Breast epithelium (tissue), 4 donors: Measurements from ENCODE around the gene CALM1. TPM values are rescaled to one million over a fixed set of nuclear protein-coding genes. Genes with fewer than 3 reads are reported as not detected.

Experiments used
- DNase-seq, 2 donors: peaks; one replicate each; pipeline ENCODE4 v3.0.0-alpha.2; 2019; ENCODE audit warnings: low spot score in 2 of 2
- H3K27ac ChIP-seq, 2 donors: fragments of 200-600 bp; sonication (generic) in 1 of 2; one replicate each; pipeline ENCODE4 v1.5.1; 2016 to 2019; ENCODE audit warnings: mild to moderate bottlenecking in 1 of 2
- H3K27me3 ChIP-seq, 2 donors: fragments of 200-600 bp; sonication (generic) in 1 of 2; one replicate each; pipeline versions ENCODE4 v1.5.1 to v1.6.0; 2017 to 2019; ENCODE audit warnings: control low read depth in 1 of 2, mild to moderate bottlenecking in 1 of 2
- H3K36me3 ChIP-seq: fragments of 200-600 bp; one replicate; pipeline ENCODE4 v1.5.1; 2019
- H3K4me1 ChIP-seq, 2 donors: fragments of 200-600 bp; sonication (generic); one replicate each; pipeline ENCODE4 v1.5.1; 2016 to 2019; ENCODE audit warnings: control low read depth in 1 of 2
- H3K4me3 ChIP-seq, 3 donors: fragments of 200-600 bp; sonication (generic); 1 replicate in 2 of 3; 2 replicates in 1 of 3; pipeline ENCODE4 v1.5.1; 2016 to 2019; ENCODE audit warnings: mild to moderate bottlenecking in 3 of 3, moderate library complexity in 2 of 3
- H3K9me3 ChIP-seq, 2 donors: fragments of 200-600 bp; sonication (generic) in 1 of 2; one replicate each; pipeline ENCODE4 v1.5.1; 2016 to 2019; ENCODE audit warnings: control low read depth in 1 of 2
- CTCF ChIP-seq, 3 donors: fragments of 450-650 bp; IDR thresholded peaks; one replicate each; pipeline ENCODE4 v1.5.1; 2016 to 2017; ENCODE audit warnings: antibody characterized with exemption in 3 of 3, mild to moderate bottlenecking in 3 of 3, moderate library complexity in 3 of 3
- POLR2A ChIP-seq: fragments of 450-650 bp; IDR thresholded peaks from one replicate; pipeline ENCODE4 v1.6.1; 2016; ENCODE audit warnings: antibody characterized with exemption, mild to moderate bottlenecking, moderate library complexity
- POLR2AphosphoS5 ChIP-seq, 3 donors: sonication (generic); formaldehyde crosslinking; IDR thresholded peaks; one replicate each; pipeline ENCODE4 v1.6.1; 2017; ENCODE audit warnings: antibody characterized with exemption in 3 of 3
- intact Hi-C: fragments of 100-400 bp; cut with DNase I; formaldehyde crosslinking; loops from one replicate; pipeline ENCODE4 v1.15.1; 2023; ENCODE audit warnings: low total_unique reads
- total RNA-seq, 3 donors: library from RNA; depleted of rRNA; stranded (reverse); fragments of >200 nt; gene quantifications; one replicate each; pipeline ENCODE4 v1.1.0, GENCODE V29; 2016

The CALM1 gene
- total RNA-seq, 3 donors from 2014 or later = 186 to 332 (median 237) TPM

- Histone ChIP-seq H3K27me3 (no peaks in the 10 kb centered on the region), H3K4me3 (no peak overlapping the region), H3K36me3 (no peaks in the 10 kb centered on the region), H3K4me1 (no peaks in the 10 kb centered on the region), H3K9me3 (no peaks in the 10 kb centered on the region), H3K27ac (no peak overlapping the region)
- intact Hi-C loops = no loop called here
- DNase-seq = no peak
- TF ChIP-seq POLR2A = no peak
- TF ChIP-seq POLR2AphosphoS5 (IDR thresholded peaks at IDR 0.05) = no peak
- TF ChIP-seq CTCF (IDR thresholded peaks at IDR 0.05) = no peak
These were observed 49.6 kb downstream of the CALM1 start for GRCh38 chr14:90446405-90446804.

GRCh38 chr14:90447720-90448497 is 51.1 kb downstream of the CALM1 start:
- no peak overlapping the region for H3K27ac ChIP-seq
- intact Hi-C loops = no loop called here
- no peak for DNase-seq
- H3K27me3 ChIP-seq = no peaks in the 10 kb centered on the region
- H3K4me1 ChIP-seq = no peaks in the 10 kb centered on the region
- no peaks in the 10 kb centered on the region for H3K9me3 ChIP-seq
- H3K4me3 ChIP-seq = no peak overlapping the region
- no peaks in the 10 kb centered on the region for H3K36me3 ChIP-seq
- no peak for TF ChIP-seq POLR2A
- TF ChIP-seq CTCF (IDR thresholded peaks at IDR 0.05) = no peak
- no peak for TF ChIP-seq POLR2AphosphoS5 (IDR thresholded peaks at IDR 0.05)

- H3K4me1 ChIP-seq = no peaks in the 10 kb centered on the region
- intact Hi-C loops = no loop called here
- no peak for DNase-seq
These were observed 52.6 kb downstream of the CALM1 start for GRCh38 chr14:90449411-90449810.

GRCh38 chr14:90450151-90450550 is 53.3 kb downstream of the CALM1 start:
- TF ChIP-seq POLR2AphosphoS5 (IDR thresholded peaks at IDR 0.05) = no peak
- no peak for TF ChIP-seq CTCF (IDR thresholded peaks at IDR 0.05)
- TF ChIP-seq POLR2A = no peak
- no peaks in the 10 kb centered on the region for H3K9me3 ChIP-seq
- no peaks in the 10 kb centered on the region for H3K27me3 ChIP-seq
- no peak overlapping the region for H3K4me3 ChIP-seq
- intact Hi-C loops = no loop called here
- H3K27ac ChIP-seq = no peak overlapping the region
- DNase-seq = no peak
- H3K4me1 ChIP-seq = no peaks in the 10 kb centered on the region
- no peaks in the 10 kb centered on the region for H3K36me3 ChIP-seq

More at GRCh38 chr14:90449411-90449810, 52.6 kb downstream of the CALM1 start:
- Histone ChIP-seq H3K36me3 (no peaks in the 10 kb centered on the region), H3K4me3 (no peak overlapping the region), H3K9me3 (no peaks in the 10 kb centered on the region), H3K27ac (no peak overlapping the region), H3K27me3 (no peaks in the 10 kb centered on the region)
- no peak for TF ChIP-seq CTCF (IDR thresholded peaks at IDR 0.05)
- no peak for TF ChIP-seq POLR2AphosphoS5 (IDR thresholded peaks at IDR 0.05)
- TF ChIP-seq POLR2A = no peak

- Histone ChIP-seq H3K27ac (no peak overlapping the region), H3K4me3 (no peak overlapping the region), H3K27me3 (no peaks in the 10 kb centered on the region), H3K9me3 (no peaks in the 10 kb centered on the region), H3K4me1 (no peaks in the 10 kb centered on the region), H3K36me3 (no peaks in the 10 kb centered on the region)
- intact Hi-C loops = no loop called here
- no peak for DNase-seq
- TF ChIP-seq POLR2A (no peak), CTCF (IDR thresholded peaks at IDR 0.05) (no peak), POLR2AphosphoS5 (IDR thresholded peaks at IDR 0.05) (no peak)
These were observed 53.8 kb downstream of the CALM1 start for GRCh38 chr14:90450667-90451066.
